ENCODE measurements around the gene CAPZB. TPM values are rescaled to one million over a fixed set of nuclear protein-coding genes. Genes with fewer than 3 reads are reported as not detected.
A peak's percentile ranks its signal among the peaks of the same experiment; 100 is the strongest.

CAPZB gene
- total RNA-seq, 1 donor from 2014 or later: 267 TPM

GRCh38 chr1:19385869-19386591 is 99.3 kb downstream of the CAPZB start:
- DNase-seq (ENCODE audit: missing footprints) (peak; percentile 76), ATAC-seq (peak; percentile 86)
- intact Hi-C loops (cut with DNase I): no loop called here

- DNase-seq (ENCODE audit: missing footprints) (no peak), ATAC-seq (no peak)
- intact Hi-C loops (cut with DNase I): no loop called here
Measured at GRCh38 chr1:19385221-19385620, 100.1 kb downstream of the CAPZB start.

- ATAC-seq (no peak), DNase-seq (ENCODE audit: missing footprints) (no peak)
- intact Hi-C loops (cut with DNase I): no loop called here
Measured at GRCh38 chr1:19384772-19385187, 100.6 kb downstream of the CAPZB start.

DNA sequence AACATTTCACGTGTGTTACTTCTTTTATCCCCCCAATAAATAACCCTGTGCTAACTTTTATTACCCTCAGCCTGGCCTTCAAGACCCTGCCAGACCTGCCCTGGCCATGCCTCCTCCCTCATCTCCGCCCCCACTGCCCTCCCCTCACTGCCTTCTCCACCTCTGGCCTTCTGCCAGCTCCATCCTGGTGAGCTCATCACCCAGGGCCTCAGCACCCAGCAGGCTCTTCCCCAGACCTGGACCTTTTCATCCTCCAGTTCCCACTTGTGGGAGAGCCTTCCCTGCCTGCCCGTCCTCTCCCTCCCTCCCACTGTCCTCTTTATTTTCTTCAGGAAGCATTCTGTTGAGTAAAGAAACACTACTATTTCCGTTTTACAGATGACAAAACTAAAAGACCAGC is 101.2 kb downstream of the CAPZB start:
- DNase-seq (ENCODE audit: missing footprints) (no peak), ATAC-seq (no peak)
- intact Hi-C loops (cut with DNase I): no loop called here

- DNase-seq (ENCODE audit: missing footprints): no peak
- ATAC-seq: no peak
- intact Hi-C loops (cut with DNase I): no loop called here
Measured at GRCh38 chr1:19382222-19382621, 103.1 kb downstream of the CAPZB start.

DNA sequence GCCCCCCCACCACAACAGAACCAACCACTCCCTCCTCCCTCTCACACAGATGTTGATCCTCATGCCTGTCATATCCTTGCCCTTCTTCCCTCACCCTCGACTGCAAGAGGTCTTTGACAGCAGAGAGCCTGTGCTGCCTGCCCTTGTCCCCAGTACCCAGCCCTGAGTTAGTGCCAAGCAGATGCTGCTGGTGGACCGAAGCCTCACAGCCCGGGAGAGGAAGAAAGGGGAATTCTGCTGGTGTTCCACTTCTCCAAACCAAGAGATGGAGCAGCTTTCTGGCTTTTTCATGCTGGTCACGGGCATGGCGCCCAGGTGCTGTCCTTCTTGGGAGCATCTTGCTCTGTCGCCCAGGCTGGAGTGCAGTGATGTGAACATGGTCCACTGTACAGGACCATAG is 104.1 kb downstream of the CAPZB start:
- DNase-seq (ENCODE audit: missing footprints) (no peak), ATAC-seq (no peak)
- intact Hi-C loops (cut with DNase I): no loop called here

- no peak for ATAC-seq
Measured at GRCh38 chr1:19377812-19378718, 107.3 kb downstream of the CAPZB start.

GRCh38 chr1:19376428-19377372 is 108.6 kb downstream of the CAPZB start:
- ATAC-seq: peak; percentile 47
- intact Hi-C loops (cut with DNase I): no loop called here
- DNase-seq (ENCODE audit: missing footprints): no peak

More at GRCh38 chr1:19377812-19378718, 107.3 kb downstream of the CAPZB start:
- intact Hi-C loops (cut with DNase I): no loop called here
- DNase-seq (ENCODE audit: missing footprints): no peak

DNA sequence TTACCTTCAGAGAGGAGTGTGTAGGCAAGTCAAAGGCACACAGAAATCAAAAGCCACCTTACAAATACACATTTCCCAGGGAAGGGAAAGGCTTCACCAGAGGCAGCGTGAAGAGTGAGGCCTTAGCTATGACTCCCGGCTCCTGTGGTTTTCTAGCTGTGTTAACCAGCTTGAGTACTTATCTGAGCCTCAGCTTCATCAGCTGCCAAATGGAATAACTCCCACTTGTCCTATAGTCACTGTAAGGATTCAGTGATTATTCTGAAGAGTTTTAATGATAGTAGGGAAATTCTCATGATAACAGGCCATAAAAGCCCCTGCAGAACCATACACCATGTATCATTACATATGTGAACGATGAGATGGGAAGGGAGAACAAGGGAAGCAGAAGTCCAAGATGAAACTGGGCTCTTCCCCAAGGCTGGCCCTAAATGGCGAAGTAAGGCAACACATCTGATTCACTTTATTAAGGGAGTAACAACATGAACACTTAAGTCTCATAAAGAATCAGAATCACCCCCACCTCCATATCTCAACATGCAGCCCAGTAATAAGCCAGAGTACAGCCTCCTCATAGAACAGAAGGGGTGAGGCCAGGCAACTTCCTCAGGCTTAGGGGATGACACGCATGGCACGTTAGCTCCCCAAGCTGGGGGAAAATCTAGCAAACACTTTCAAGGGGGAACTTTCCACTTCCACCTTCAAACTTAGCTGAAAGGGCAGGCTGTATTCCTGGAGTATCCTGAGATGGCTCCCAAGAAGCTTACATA is 109.5 kb downstream of the CAPZB start:
- no peak for DNase-seq (ENCODE audit: missing footprints)
- ATAC-seq: no peak
- intact Hi-C loops (cut with DNase I): no loop called here

GRCh38 chr1:19374926-19375325 is 110.4 kb downstream of the CAPZB start:
- intact Hi-C loops (cut with DNase I): no loop called here
- ATAC-seq (no peak), DNase-seq (ENCODE audit: missing footprints) (no peak)

GRCh38 chr1:19374083-19374801 is 111.1 kb downstream of the CAPZB start:
- ATAC-seq: no peak
- intact Hi-C loops (cut with DNase I): no loop called here
- DNase-seq (ENCODE audit: missing footprints): no peak

GRCh38 chr1:19373211-19374082 is 111.9 kb downstream of the CAPZB start:
- ATAC-seq (no peak), DNase-seq (ENCODE audit: missing footprints) (no peak)

GRCh38 chr1:19372602-19373001 is 112.7 kb downstream of the CAPZB start:
- intact Hi-C loops (cut with DNase I): no loop called here
- ATAC-seq: no peak
- DNase-seq (ENCODE audit: missing footprints): no peak

More at GRCh38 chr1:19373211-19374082, 111.9 kb downstream of the CAPZB start:
- intact Hi-C loops (cut with DNase I): no loop called here

GRCh38 chr1:19372136-19372514 is 113.2 kb downstream of the CAPZB start:
- no peak for ATAC-seq
- no peak for DNase-seq (ENCODE audit: missing footprints)
- intact Hi-C loops (cut with DNase I): no loop called here

GRCh38 chr1:19371226-19372135 is 113.9 kb downstream of the CAPZB start:
- ATAC-seq (no peak), DNase-seq (ENCODE audit: missing footprints) (no peak)
- intact Hi-C loops (cut with DNase I): no loop called here

Data from Right ventricle myocardium inferior (tissue), 1 donor.